GM12892 (cell line): Measurements from ENCODE around the gene IFRD1.

Experiments
- POLR2A ChIP-seq: IDR thresholded peaks from 2 replicates; pipeline ENCODE4 v1.6.1; 2011; ENCODE audit warnings: low read depth, low read length, control low read depth
- POLR2AphosphoS5 ChIP-seq: IDR thresholded peaks from 2 replicates; pipeline ENCODE4 v1.6.1; 2011; ENCODE audit warnings: low read depth, low read length, control low read depth
- TAF1 ChIP-seq: IDR thresholded peaks from 2 replicates; pipeline ENCODE4 v1.6.1; 2011; ENCODE audit warnings: low read depth, mild to moderate bottlenecking, control low read depth, low read length, borderline replicate concordance

DNA sequence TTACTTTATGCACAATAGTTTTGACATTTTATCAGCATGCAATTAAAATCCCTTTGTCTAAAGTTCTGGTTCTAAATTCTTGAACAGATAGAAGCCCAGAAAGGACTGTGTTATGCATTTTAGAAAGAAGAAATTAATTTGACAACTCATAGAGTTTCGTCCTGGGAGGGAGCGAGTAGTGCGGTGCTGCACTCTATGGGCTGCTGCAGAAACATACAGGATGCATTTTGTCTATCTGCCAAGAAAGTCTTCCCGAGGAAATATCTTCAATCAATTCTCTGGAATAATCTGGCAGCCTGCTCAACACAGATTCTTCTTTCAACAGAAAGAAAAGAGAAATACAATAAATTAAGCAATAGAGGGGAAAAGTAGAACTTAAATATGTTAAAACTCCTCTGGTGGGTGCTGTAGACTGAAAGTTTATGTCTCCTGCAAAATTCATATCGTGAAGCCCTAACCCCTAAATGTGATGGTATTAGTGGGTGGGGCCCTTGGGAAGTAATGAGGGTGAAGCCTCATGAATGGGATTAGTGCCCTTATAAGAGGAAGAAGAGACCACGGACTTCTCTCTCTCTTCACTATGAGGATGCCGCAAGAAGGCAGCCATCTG is 39.0 kb upstream of the IFRD1 start:
- TF ChIP-seq POLR2AphosphoS5 (no peak), POLR2A (no peak), TAF1 (no peak)
